SK-N-SH (cell line): ENCODE measurements around the gene SCN3A. TPM values are rescaled to one million over a fixed set of nuclear protein-coding genes. Genes with fewer than 3 reads are reported as not detected.

Source experiments
- CTCF ChIA-PET: fragments of 300-600, 350-600 bp; formaldehyde crosslinking; extraction: SDS; loops from one replicate; lab custom pipeline; 2021; lab: Yijun Ruan, JAX
- POLR2A ChIA-PET: fragments of 350-600 bp; sonication (Branson Sonifier 250); formaldehyde crosslinking; extraction: SDS; loops from one replicate; lab custom pipeline; 2020; ENCODE audit warnings: antibody characterized with exemption, inconsistent platforms; lab: Yijun Ruan, JAX
- DNase-seq: peaks from one replicate; pipeline ENCODE4 v3.0.0; 2012
- H2AFZ ChIP-seq: fragments of 200-600 bp; sonication (generic); 2 replicates; pipeline ENCODE4 v1.8.1; 2016; ENCODE audit warnings: antibody characterized with exemption, mild to moderate bottlenecking, low read depth
- H3F3A ChIP-seq: fragments of 200-600 bp; sonication (generic); replicated peaks from 2 replicates; pipeline ENCODE3; 2016; ENCODE audit warnings: antibody characterized with exemption, mild to moderate bottlenecking; ENCODE audit not compliant: insufficient read depth
- H3K27ac ChIP-seq, 2 experiments: fragments of 200-500 bp in 1 of 2; fragments of 200-600 bp in 1 of 2; sonication (Bioruptor generic) in 1 of 2; sonication (generic), shearing (Covaris generic) in 1 of 2; 2 replicates each; pipeline versions ENCODE4 v1.5.1 to v1.6.1; 2014 to 2016; ENCODE audit warnings: low read depth in 2 of 2, inconsistent platforms in 1 of 2, low read length in 1 of 2, mild to moderate bottlenecking in 1 of 2, mixed read lengths in 1 of 2
- H3K27me3 ChIP-seq: fragments of 200-600 bp; sonication (generic), shearing (Covaris generic); 2 replicates; pipeline ENCODE4 v1.6.1; 2016; ENCODE audit warnings: mixed run types; ENCODE audit not compliant: insufficient read depth
- H3K36me3 ChIP-seq, 2 experiments: fragments of 200-500 bp in 1 of 2; fragments of 200-600 bp in 1 of 2; sonication (Bioruptor generic) in 1 of 2; sonication (generic) in 1 of 2; replicated peaks in 1 of 2; 2 replicates each; pipeline versions ENCODE3 to v1.5.1; 2014 to 2016; ENCODE audit warnings: low read length in 1 of 2, mild to moderate bottlenecking in 1 of 2; ENCODE audit not compliant: insufficient read depth in 2 of 2, control insufficient read depth in 1 of 2
- H3K4me1 ChIP-seq, 2 experiments: fragments of 200-500 bp in 1 of 2; fragments of 200-600 bp in 1 of 2; sonication (Bioruptor generic) in 1 of 2; sonication (generic), shearing (Covaris generic) in 1 of 2; 2 replicates each; pipeline versions ENCODE4 v1.5.1 to v1.6.1; 2014 to 2016; ENCODE audit warnings: low read depth in 1 of 2, low read length in 1 of 2, mixed run types in 1 of 2; ENCODE audit not compliant: insufficient read depth in 2 of 2, control insufficient read depth in 1 of 2
- H3K4me2 ChIP-seq: fragments of 200-600 bp; sonication (generic), shearing (Covaris generic); 2 replicates; pipeline ENCODE4 v1.6.1; 2017; ENCODE audit warnings: mixed run types
- H3K4me3 ChIP-seq, 2 experiments: fragments of 200-500 bp in 1 of 2; fragments of 200-600 bp in 1 of 2; sonication (Bioruptor generic) in 1 of 2; sonication (generic), shearing (Covaris generic) in 1 of 2; 2 replicates each; pipeline versions ENCODE4 v1.5.1 to v1.8.1; 2014 to 2016; ENCODE audit warnings: low read depth in 2 of 2, inconsistent platforms in 1 of 2, low read length in 1 of 2, mild to moderate bottlenecking in 1 of 2, mixed read lengths in 1 of 2, moderate library complexity in 1 of 2
- H3K79me2 ChIP-seq: fragments of 200-600 bp; sonication (generic); 2 replicates; pipeline ENCODE4 v1.8.1; 2017; ENCODE audit warnings: mild to moderate bottlenecking; ENCODE audit not compliant: insufficient read depth
- H3K9ac ChIP-seq: fragments of 200-600 bp; sonication (generic); 2 replicates; pipeline ENCODE4 v1.6.1; 2017; ENCODE audit warnings: mixed run types
- H3K9me2 ChIP-seq: fragments of 200-600 bp; sonication (generic); 2 replicates; pipeline ENCODE4 v1.6.1; 2017; ENCODE audit warnings: mixed run types
- H3K9me3 ChIP-seq: fragments of 200-600 bp; sonication (generic); 2 replicates; pipeline ENCODE4 v1.6.1; 2017; ENCODE audit warnings: mixed run types, mild to moderate bottlenecking, moderate library complexity
- H4K20me1 ChIP-seq: fragments of 200-600 bp; sonication (generic); 2 replicates; pipeline ENCODE4 v1.6.1; 2017; ENCODE audit warnings: mild to moderate bottlenecking, mixed run types; ENCODE audit not compliant: insufficient read depth
- CHD2 ChIP-seq: fragments of 150-350 bp; IDR thresholded peaks from 2 replicates; pipeline ENCODE4 v1.6.1; 2018; ENCODE audit warnings: low read length; ENCODE audit not compliant: partially characterized antibody
- ELF1 ChIP-seq: IDR thresholded peaks from 2 replicates; pipeline ENCODE4 v1.4.0; 2012
- EP300 ChIP-seq, 2 experiments: IDR thresholded peaks; 2 replicates each; pipeline versions ENCODE4 v1.4.0 to v1.6.1; 2012; ENCODE audit warnings: borderline replicate concordance in 1 of 2, low read depth in 1 of 2, low read length in 1 of 2
- FOSL2 ChIP-seq: IDR thresholded peaks from 2 replicates; pipeline ENCODE4 v1.4.0; 2012; ENCODE audit warnings: low read depth, mild to moderate bottlenecking, moderate library complexity, borderline replicate concordance
- FOXM1 ChIP-seq: IDR thresholded peaks from 2 replicates; pipeline ENCODE4 v1.4.0; 2012; ENCODE audit warnings: low read depth, mild to moderate bottlenecking
- GABPA ChIP-seq: IDR thresholded peaks from 2 replicates; pipeline ENCODE4 v1.4.0; 2012; ENCODE audit warnings: low read depth, mild to moderate bottlenecking
- GATA2 ChIP-seq: sonication (generic); formaldehyde crosslinking; IDR thresholded peaks from 2 replicates; pipeline ENCODE4 v1.5.0; 2020; ENCODE audit warnings: mild to moderate bottlenecking, missing genetic modification reagents
- JUND ChIP-seq: IDR thresholded peaks from 2 replicates; pipeline ENCODE4 v1.4.0; 2012
- MXI1 ChIP-seq: IDR thresholded peaks from 2 replicates; pipeline ENCODE4 v1.6.1; 2012; ENCODE audit warnings: mild to moderate bottlenecking, low read depth, low read length, improper control_type of control experiment
- NFIC ChIP-seq: IDR thresholded peaks from 2 replicates; pipeline ENCODE4 v1.4.0; 2012; ENCODE audit warnings: borderline replicate concordance
- RAD21 ChIP-seq: IDR thresholded peaks from 2 replicates; pipeline ENCODE4 v1.6.1; 2012; ENCODE audit warnings: mild to moderate bottlenecking, low read length
- RCOR1 ChIP-seq: fragments of 150-350 bp; IDR thresholded peaks from 2 replicates; pipeline ENCODE4 v1.6.1; 2017; ENCODE audit warnings: antibody characterized with exemption, low read length
- RFX5 ChIP-seq: IDR thresholded peaks from 2 replicates; pipeline ENCODE4 v1.6.1; 2012; ENCODE audit warnings: mild to moderate bottlenecking, improper control_type of control experiment, low read length
- RXRA ChIP-seq: IDR thresholded peaks from 2 replicates; pipeline ENCODE4 v1.4.0; 2012; ENCODE audit warnings: low read depth, mild to moderate bottlenecking, borderline replicate concordance
- TAF1 ChIP-seq: IDR thresholded peaks from 2 replicates; pipeline ENCODE4 v1.6.1; 2012; ENCODE audit warnings: low read depth, mild to moderate bottlenecking, low read length, moderate library complexity, borderline replicate concordance
- TEAD4 ChIP-seq: IDR thresholded peaks from 2 replicates; pipeline ENCODE4 v1.4.0; 2012; ENCODE audit warnings: mild to moderate bottlenecking, borderline replicate concordance; ENCODE audit not compliant: insufficient read depth
- YY1 ChIP-seq: IDR thresholded peaks from 2 replicates; pipeline ENCODE4 v1.4.0; 2012; ENCODE audit warnings: low read depth, mild to moderate bottlenecking
- WGBS: methylation state at CpG from one replicate; pipeline ENCODE4 v1.1.6; 2017; ENCODE audit warnings: low lambda C conversion rate; 5-methylcytosine and 5-hydroxymethylcytosine counted together
- polyA plus RNA-seq, 3 experiments: library from polyadenylated mRNA; depleted of rRNA; stranded (reverse); fragments of >200 nt; gene quantifications; 2 replicates each; pipeline ENCODE4 v1.2.3, GENCODE V29; 2012
- TF ChIP-seq, protein P1 (sequence below): IDR thresholded peaks from 2 replicates; pipeline ENCODE4 v1.6.1; 2012; ENCODE audit warnings: mild to moderate bottlenecking, low read depth, low read length, moderate library complexity
- TF ChIP-seq, protein P2 (sequence below): IDR thresholded peaks from 2 replicates; pipeline ENCODE4; 2012

The SCN3A gene
- polyA plus RNA-seq, 1 of the 3 experiments (the other 2 are of a cell fraction): 0.33 TPM

DNA sequence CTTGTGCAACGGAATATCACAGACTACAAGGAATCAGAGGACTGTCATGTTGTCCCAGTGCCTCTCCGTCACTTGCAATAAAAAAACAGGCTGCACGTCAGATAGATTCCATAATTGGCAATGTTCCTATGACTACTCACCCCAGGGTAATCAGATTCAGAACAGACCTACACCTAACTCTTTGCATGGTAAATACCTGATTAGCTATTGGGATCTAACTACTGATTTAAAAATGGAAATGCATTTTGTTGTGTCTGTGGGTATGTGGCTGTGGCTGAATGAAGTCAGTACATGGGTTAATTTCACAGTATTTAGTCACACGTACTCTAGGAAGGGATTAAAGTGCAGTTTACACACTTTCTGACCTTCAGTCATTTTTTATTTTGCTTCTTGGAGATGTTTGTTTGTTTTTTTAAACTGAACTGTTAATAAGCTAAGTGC lies 91.7 kb downstream of the SCN3A start:
- WGBS: 62% methylated on average over 3 of the region's 4 CpGs
- Histone ChIP-seq H3K36me3 (no peaks in the 10 kb centered on the region), H3K9ac (no peak overlapping the region), H4K20me1 (no peaks in the 10 kb centered on the region), H3K9me3 (no peaks in the 10 kb centered on the region), H3K4me3 (no peak overlapping the region), H3K4me1 (peaks cover 10 to 29% of the 10 kb centered on the region in 2 experiments), H2AFZ (no peak overlapping the region), H3K9me2 (no peaks in the 10 kb centered on the region), H3K79me2 (no peaks in the 10 kb centered on the region), H3F3A (peaks cover 19% of the 10 kb centered on the region), H3K27me3 (no peaks in the 10 kb centered on the region), H3K4me2 (no peak overlapping the region), H3K27ac (peak overlapping the region in 1 of 2 experiments; percentile 94; a peak in 2 of 4 replicates)
- DNase-seq: peak; percentile 23
- TF ChIP-seq CHD2 (peak; percentile 10), FOSL2 (no peak), ELF1 (no peak), RAD21 (no peak), EP300 (IDR thresholded peaks at IDR 0.05; ENCODE audit: borderline replicate concordance in 1 of 2, low read depth in 1 of 2, low read length in 1 of 2) (peak in 1 of 2 experiments; percentile 60; a peak in 2 of 4 replicates), RCOR1 (peak; percentile 50; the same call in 1 of the 2 replicates), NFIC (no peak), JUND (no peak), GATA2 (CRISPR knock-in tag) (peak; percentile 63)
- TF ChIP-seq, protein P1, sequence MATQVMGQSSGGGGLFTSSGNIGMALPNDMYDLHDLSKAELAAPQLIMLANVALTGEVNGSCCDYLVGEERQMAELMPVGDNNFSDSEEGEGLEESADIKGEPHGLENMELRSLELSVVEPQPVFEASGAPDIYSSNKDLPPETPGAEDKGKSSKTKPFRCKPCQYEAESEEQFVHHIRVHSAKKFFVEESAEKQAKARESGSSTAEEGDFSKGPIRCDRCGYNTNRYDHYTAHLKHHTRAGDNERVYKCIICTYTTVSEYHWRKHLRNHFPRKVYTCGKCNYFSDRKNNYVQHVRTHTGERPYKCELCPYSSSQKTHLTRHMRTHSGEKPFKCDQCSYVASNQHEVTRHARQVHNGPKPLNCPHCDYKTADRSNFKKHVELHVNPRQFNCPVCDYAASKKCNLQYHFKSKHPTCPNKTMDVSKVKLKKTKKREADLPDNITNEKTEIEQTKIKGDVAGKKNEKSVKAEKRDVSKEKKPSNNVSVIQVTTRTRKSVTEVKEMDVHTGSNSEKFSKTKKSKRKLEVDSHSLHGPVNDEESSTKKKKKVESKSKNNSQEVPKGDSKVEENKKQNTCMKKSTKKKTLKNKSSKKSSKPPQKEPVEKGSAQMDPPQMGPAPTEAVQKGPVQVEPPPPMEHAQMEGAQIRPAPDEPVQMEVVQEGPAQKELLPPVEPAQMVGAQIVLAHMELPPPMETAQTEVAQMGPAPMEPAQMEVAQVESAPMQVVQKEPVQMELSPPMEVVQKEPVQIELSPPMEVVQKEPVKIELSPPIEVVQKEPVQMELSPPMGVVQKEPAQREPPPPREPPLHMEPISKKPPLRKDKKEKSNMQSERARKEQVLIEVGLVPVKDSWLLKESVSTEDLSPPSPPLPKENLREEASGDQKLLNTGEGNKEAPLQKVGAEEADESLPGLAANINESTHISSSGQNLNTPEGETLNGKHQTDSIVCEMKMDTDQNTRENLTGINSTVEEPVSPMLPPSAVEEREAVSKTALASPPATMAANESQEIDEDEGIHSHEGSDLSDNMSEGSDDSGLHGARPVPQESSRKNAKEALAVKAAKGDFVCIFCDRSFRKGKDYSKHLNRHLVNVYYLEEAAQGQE: no peak
- CTCF ChIA-PET: interaction anchor here (0.9 to 1.9 kb wide), 3 partner anchors 43 to 95 kb away, joined by 3 to 12 read pairs (median 3); partner anchors contain the start of gene SCN3A
- POLR2A ChIA-PET: no interaction called here

DNA sequence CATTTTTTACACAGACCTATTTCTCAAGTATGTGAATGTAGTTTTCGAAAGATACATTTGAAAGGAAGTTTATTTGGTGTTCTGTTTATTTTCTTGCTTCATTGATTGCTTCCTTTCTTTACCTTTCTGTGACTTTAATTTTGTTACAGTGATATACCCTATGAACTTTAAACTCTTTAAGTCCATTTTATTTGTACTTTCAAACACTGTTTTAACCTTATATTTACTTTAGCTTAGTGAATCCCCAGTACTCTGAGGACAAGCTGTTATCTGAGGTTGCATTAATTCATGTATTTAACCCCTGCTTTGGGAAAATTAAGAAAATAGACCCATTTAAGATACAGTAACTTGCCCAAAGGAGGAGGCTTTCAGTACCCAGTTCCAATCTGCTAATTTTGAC lies 93.5 kb downstream of the SCN3A start:
- Histone ChIP-seq H3K9me3 (no peaks in the 10 kb centered on the region), H3K27ac (no peak overlapping the region; a peak in 1 of 4 replicates), H3K4me3 (no peak overlapping the region), H3K36me3 (no peaks in the 10 kb centered on the region), H2AFZ (no peak overlapping the region), H3K27me3 (no peaks in the 10 kb centered on the region), H3K9ac (no peak overlapping the region), H3K4me2 (no peak overlapping the region), H3K4me1 (peaks cover 10 to 29% of the 10 kb centered on the region in 2 experiments), H4K20me1 (no peaks in the 10 kb centered on the region), H3F3A (peaks cover 19% of the 10 kb centered on the region), H3K9me2 (no peaks in the 10 kb centered on the region), H3K79me2 (no peaks in the 10 kb centered on the region)
- WGBS: 84% methylated on average over 1 of the region's 1 CpG
- CTCF ChIA-PET: interaction anchor here (1.2 to 1.6 kb wide), 2 partner anchors 94 to 95 kb away, joined by 4 to 5 read pairs; no protein-coding TSS in a partner anchor
- no peak for DNase-seq
- TF ChIP-seq TAF1 (no peak), RXRA (no peak), YY1 (no peak), CHD2 (no peak), GABPA (no peak), TEAD4 (no peak), GATA2 (CRISPR knock-in tag) (no peak), MXI1 (no peak), FOXM1 (no peak), RFX5 (no peak)
- TF ChIP-seq, protein P2, sequence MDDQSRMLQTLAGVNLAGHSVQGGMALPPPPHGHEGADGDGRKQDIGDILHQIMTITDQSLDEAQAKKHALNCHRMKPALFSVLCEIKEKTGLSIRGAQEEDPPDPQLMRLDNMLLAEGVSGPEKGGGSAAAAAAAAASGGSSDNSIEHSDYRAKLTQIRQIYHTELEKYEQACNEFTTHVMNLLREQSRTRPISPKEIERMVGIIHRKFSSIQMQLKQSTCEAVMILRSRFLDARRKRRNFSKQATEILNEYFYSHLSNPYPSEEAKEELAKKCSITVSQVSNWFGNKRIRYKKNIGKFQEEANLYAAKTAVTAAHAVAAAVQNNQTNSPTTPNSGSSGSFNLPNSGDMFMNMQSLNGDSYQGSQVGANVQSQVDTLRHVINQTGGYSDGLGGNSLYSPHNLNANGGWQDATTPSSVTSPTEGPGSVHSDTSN: no peak
- POLR2A ChIA-PET: no interaction called here
